Tibial artery (tissue), 4 donors: Measurements from ENCODE around the gene PER3.

ENCODE experiments used
- DNase-seq, 2 donors: peaks; one replicate each; pipeline ENCODE4 v3.0.0-alpha.2; 2019
- H3K27ac ChIP-seq, 2 donors: fragments of 200-600 bp; sonication (generic) in 1 of 2; 1 replicate in 1 of 2; 2 replicates in 1 of 2; pipeline ENCODE4 v1.5.1; 2018 to 2019; ENCODE audit warnings: mild to moderate bottlenecking in 1 of 2
- H3K27me3 ChIP-seq, 2 donors: fragments of 200-600 bp; sonication (generic) in 1 of 2; one replicate each; pipeline versions ENCODE4 v1.5.1 to v1.6.0; 2016 to 2019
- H3K36me3 ChIP-seq, 3 donors: fragments of 200-600 bp; sonication (generic) in 2 of 3; one replicate each; pipeline ENCODE4 v1.5.1; 2016 to 2019; ENCODE audit warnings: mild to moderate bottlenecking in 2 of 3
- H3K4me1 ChIP-seq, 4 donors: fragments of 200-600 bp; sonication (generic) in 2 of 4; 1 replicate in 3 of 4; 2 replicates in 1 of 4; pipeline ENCODE4 v1.5.1; 2016 to 2019
- H3K4me3 ChIP-seq, 2 donors: fragments of 200-600 bp; sonication (generic) in 1 of 2; 1 replicate in 1 of 2; 2 replicates in 1 of 2; pipeline ENCODE4 v1.5.1; 2018 to 2019; ENCODE audit warnings: mild to moderate bottlenecking in 2 of 2
- H3K9me3 ChIP-seq, 3 donors: fragments of 200-600 bp; sonication (generic) in 1 of 3; one replicate each; pipeline ENCODE4 v1.5.1; 2016 to 2019
- CTCF ChIP-seq, 2 experiments: fragments of 200-600 bp in 1 of 2; fragments of 450-650 bp in 1 of 2; IDR thresholded peaks; one replicate each; pipeline ENCODE4 v1.5.1; 2017 to 2019; ENCODE audit warnings: antibody characterized with exemption in 2 of 2, mild to moderate bottlenecking in 1 of 2, moderate library complexity in 1 of 2
- intact Hi-C: fragments of 100-400 bp; cut with DNase I; formaldehyde crosslinking; loops from one replicate; pipeline ENCODE4 v1.15.0; 2023; ENCODE audit warnings: low total_unique reads

Gene PER3

DNA sequence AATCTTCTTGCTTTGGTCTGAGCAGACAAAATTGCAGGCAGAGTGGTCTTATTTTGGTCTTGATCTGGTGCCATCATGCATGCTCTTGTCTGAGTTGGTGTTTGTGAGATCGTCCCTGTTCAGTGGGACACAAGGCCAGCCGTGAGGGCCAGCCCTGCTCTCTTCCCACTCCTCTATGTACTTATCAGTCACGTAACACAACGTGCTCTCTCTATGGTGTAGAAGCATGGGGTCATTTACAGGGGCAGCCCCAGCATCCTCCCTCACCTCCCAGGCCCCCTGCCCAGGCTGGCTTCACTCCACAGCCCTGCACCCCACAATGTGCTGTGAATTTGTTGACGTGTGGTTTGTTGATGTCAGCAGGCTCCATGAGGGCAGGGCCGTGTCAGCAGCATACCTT, 87.0 kb downstream of the PER3 start:
- H3K4me3 ChIP-seq = no peak overlapping the region
- H3K9me3 ChIP-seq = no peaks in the 10 kb centered on the region
- no peak overlapping the region for H3K27ac ChIP-seq
- peaks cover 0 to 9% of the 10 kb centered on the region in 2 donors for H3K27me3 ChIP-seq
- intact Hi-C loops = no loop called here
- DNase-seq = no peak
- no peaks in the 10 kb centered on the region for H3K36me3 ChIP-seq
- no peaks in the 10 kb centered on the region for H3K4me1 ChIP-seq
- no peak for TF ChIP-seq CTCF (IDR thresholded peaks at IDR 0.05)

- H3K27me3 ChIP-seq = peaks cover 0 to 7% of the 10 kb centered on the region in 2 donors
- intact Hi-C loops = no loop called here
- no peaks in the 10 kb centered on the region for H3K4me1 ChIP-seq
- H3K36me3 ChIP-seq = no peaks in the 10 kb centered on the region
- no peak for DNase-seq
- H3K27ac ChIP-seq = no peak overlapping the region
- H3K4me3 ChIP-seq = no peak overlapping the region
- H3K9me3 ChIP-seq = peaks cover 0 to 15% (median 12%) of the 10 kb centered on the region in 3 donors
- TF ChIP-seq CTCF (IDR thresholded peaks at IDR 0.05) = no peak
Observed at GRCh38 chr1:7873801-7874795, 90.0 kb downstream of the PER3 start.

DNA sequence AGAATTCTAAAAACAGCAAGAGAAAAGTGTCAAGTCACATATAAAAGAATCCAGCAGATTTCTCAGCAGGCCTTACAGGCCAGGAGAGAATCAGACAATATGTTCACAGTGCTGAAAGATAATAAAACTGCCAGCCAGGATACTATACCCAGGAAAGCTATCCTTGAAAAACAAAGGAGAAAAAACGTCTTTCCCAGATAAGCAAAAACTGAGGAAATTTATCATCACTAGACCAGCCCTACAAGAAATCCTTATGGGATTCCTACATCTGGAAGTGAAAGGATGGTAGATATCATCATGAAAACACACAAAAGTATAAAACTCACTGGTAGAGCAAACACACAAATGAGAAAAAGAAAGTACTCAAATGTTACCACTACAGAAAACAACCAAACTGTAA, 93.9 kb downstream of the PER3 start:
- TF ChIP-seq CTCF (IDR thresholded peaks at IDR 0.05) = no peak
- Histone ChIP-seq H3K4me3 (no peak overlapping the region), H3K36me3 (no peaks in the 10 kb centered on the region), H3K27ac (no peak overlapping the region), H3K4me1 (no peaks in the 10 kb centered on the region), H3K9me3 (peaks cover 0 to 15% (median 12%) of the 10 kb centered on the region in 3 donors), H3K27me3 (peaks cover 0 to 7% of the 10 kb centered on the region in 2 donors)
- intact Hi-C loops = no loop called here
- no peak for DNase-seq

GRCh38 chr1:7879228-7879627, 95.1 kb downstream of the PER3 start:
- Histone ChIP-seq H3K4me3 (no peak overlapping the region), H3K4me1 (no peaks in the 10 kb centered on the region), H3K36me3 (no peaks in the 10 kb centered on the region), H3K27ac (no peak overlapping the region), H3K27me3 (peaks cover 0 to 7% of the 10 kb centered on the region in 2 donors), H3K9me3 (peaks cover 0 to 15% (median 12%) of the 10 kb centered on the region in 3 donors)
- no peak for TF ChIP-seq CTCF (IDR thresholded peaks at IDR 0.05)
- DNase-seq = no peak
- intact Hi-C loops = no loop called here

GRCh38 chr1:7884757-7885156, 100.7 kb downstream of the PER3 start:
- intact Hi-C loops = no loop called here
- H3K4me1 ChIP-seq = no peaks in the 10 kb centered on the region
- TF ChIP-seq CTCF (IDR thresholded peaks at IDR 0.05) = no peak

More at GRCh38 chr1:7884757-7885156, 100.7 kb downstream of the PER3 start:
- no peaks in the 10 kb centered on the region for H3K9me3 ChIP-seq
- H3K36me3 ChIP-seq = no peaks in the 10 kb centered on the region
- H3K27ac ChIP-seq = no peak overlapping the region
- H3K27me3 ChIP-seq = peaks cover 0 to 26% of the 10 kb centered on the region in 2 donors
- DNase-seq = no peak
- no peak overlapping the region for H3K4me3 ChIP-seq
